Measurements from ENCODE around the gene HECTD1. TPM values are rescaled to one million over a fixed set of nuclear protein-coding genes. Genes with fewer than 3 reads are reported as not detected.

HECTD1 gene
- total and polyA plus RNA-seq, 10 of the 15 experiments (the other 5 are each of a cell fraction or from before 2014, with no cell fraction given), result 27.3 to 116 (median 57.7) TPM

GRCh38 chr14:31071151-31071550 is 136.4 kb downstream of the HECTD1 start:
- H3K79me2 ChIP-seq (ENCODE audit: control insufficient read depth, insufficient read depth, low read length), result no peaks in the 10 kb centered on the region
- FAIRE-seq, result no peak
- H3K9ac ChIP-seq (ENCODE audit: control insufficient read depth, insufficient read depth, low read length), result no peak overlapping the region
- POLR2A ChIA-PET, result no interaction called here
- CTCF ChIA-PET, result interaction anchor here (0.8 kb wide), 1 partner anchor 13 kb away, joined by 3 read pairs; no protein-coding TSS in a partner anchor
- no peak overlapping the region for H3K4me2 ChIP-seq (ENCODE audit: control insufficient read depth, insufficient read depth)
- RAD21 ChIA-PET (ENCODE audit: unreplicated experiment), result no interaction called here
- no peaks in the 10 kb centered on the region for H3K27me3 ChIP-seq (replicated peaks in 1 of 2; ENCODE audit: control insufficient read depth in 2 of 2, insufficient read depth in 2 of 2, low read length in 1 of 2)
- 91% methylated on average over 2 of the region's 2 CpGs for WGBS (ENCODE audit: insufficient coverage, insufficient replicate concordance, low lambda C conversion rate, missing lambda C conversion rate)
- H3K4me1 ChIP-seq (ENCODE audit: control insufficient read depth, insufficient read depth, low read length), result peaks cover 4% of the 10 kb centered on the region; the same call in 1 of the 2 replicates
- H3K4me3 ChIP-seq, result no peak overlapping the region
- DNase-seq (ENCODE audit: low read depth, low spot score), result no peak
- intact Hi-C loops (cut with micrococcal nuclease; ENCODE audit: unreplicated experiment) (no loop called here), in situ Hi-C loops (cut with MboI) (no loop called here)
- no TSS peak for BruUV-seq (replicated peaks)
- no peak overlapping the region for H2AFZ ChIP-seq (ENCODE audit: control insufficient read depth, low read depth, low read length)
- no peaks in the 10 kb centered on the region for H3K36me3 ChIP-seq (ENCODE audit: control insufficient read depth in 2 of 2, insufficient read depth in 2 of 2, low read length in 1 of 2)
- no peak for TF ChIP-seq STAT3 (IDR thresholded peaks at IDR 0.05; ENCODE audit: low read depth, low read length)
- TF ChIP-seq, protein P1, sequence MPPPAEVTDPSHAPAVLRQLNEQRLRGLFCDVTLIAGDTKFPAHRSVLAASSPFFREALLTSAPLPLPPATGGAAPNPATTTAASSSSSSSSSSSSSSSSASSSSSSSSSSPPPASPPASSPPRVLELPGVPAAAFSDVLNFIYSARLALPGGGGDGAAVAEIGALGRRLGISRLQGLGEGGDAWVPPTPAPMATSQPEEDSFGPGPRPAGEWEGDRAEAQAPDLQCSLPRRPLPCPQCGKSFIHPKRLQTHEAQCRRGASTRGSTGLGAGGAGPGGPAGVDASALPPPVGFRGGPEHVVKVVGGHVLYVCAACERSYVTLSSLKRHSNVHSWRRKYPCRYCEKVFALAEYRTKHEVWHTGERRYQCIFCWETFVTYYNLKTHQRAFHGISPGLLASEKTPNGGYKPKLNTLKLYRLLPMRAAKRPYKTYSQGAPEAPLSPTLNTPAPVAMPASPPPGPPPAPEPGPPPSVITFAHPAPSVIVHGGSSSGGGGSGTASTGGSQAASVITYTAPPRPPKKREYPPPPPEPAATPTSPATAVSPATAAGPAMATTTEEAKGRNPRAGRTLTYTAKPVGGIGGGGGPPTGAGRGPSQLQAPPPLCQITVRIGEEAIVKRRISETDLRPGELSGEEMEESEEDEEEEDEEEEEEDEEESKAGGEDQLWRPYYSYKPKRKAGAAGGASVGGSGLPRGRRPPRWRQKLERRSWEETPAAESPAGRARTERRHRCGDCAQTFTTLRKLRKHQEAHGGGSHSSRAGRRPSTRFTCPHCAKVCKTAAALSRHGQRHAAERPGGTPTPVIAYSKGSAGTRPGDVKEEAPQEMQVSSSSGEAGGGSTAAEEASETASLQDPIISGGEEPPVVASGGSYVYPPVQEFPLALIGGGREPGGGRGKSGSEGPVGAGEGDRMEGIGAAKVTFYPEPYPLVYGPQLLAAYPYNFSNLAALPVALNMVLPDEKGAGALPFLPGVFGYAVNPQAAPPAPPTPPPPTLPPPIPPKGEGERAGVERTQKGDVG (CRISPR knock-in tag; IDR thresholded peaks at IDR 0.05), result no peak
- no peak for TF ChIP-seq HSF1 (IDR thresholded peaks at IDR 0.05; ENCODE audit: low read depth, low read length)
- no peak for TF ChIP-seq YY1 (IDR thresholded peaks at IDR 0.05; ENCODE audit: low read depth, low read length)
- TF ChIP-seq, protein P2, sequence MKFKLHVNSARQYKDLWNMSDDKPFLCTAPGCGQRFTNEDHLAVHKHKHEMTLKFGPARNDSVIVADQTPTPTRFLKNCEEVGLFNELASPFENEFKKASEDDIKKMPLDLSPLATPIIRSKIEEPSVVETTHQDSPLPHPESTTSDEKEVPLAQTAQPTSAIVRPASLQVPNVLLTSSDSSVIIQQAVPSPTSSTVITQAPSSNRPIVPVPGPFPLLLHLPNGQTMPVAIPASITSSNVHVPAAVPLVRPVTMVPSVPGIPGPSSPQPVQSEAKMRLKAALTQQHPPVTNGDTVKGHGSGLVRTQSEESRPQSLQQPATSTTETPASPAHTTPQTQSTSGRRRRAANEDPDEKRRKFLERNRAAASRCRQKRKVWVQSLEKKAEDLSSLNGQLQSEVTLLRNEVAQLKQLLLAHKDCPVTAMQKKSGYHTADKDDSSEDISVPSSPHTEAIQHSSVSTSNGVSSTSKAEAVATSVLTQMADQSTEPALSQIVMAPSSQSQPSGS (IDR thresholded peaks at IDR 0.05; ENCODE audit: low read length), result no peak
- no peak for TF ChIP-seq SMAD1 (IDR thresholded peaks at IDR 0.05; ENCODE audit: low read depth, partially characterized antibody)
- H3K9me3 ChIP-seq (replicated peaks; ENCODE audit: control insufficient read depth, insufficient read depth, low read length), result no peaks in the 10 kb centered on the region
- H3K27ac ChIP-seq (ENCODE audit: control insufficient read depth, insufficient read depth), result no peak overlapping the region
- SMC1A ChIA-PET (ENCODE audit: uncharacterized antibody, unreplicated experiment), result no interaction called here
- H4K20me1 ChIP-seq (ENCODE audit: control insufficient read depth, insufficient read depth), result no peaks in the 10 kb centered on the region
- no peak for ATAC-seq
